Stimulated activated CD4-positive, alpha-beta T cell treated with anti-CD3 and anti-CD28 coated beads, Interleukin-4, amount 100 ng/mL, for 4 hours (primary cell): ENCODE data around the gene PLCE1.

Experiments used
- DNase-seq, 2 experiments: peaks; one replicate each; pipeline ENCODE4 v3.0.0-alpha.2; 2020

The PLCE1 gene

DNA sequence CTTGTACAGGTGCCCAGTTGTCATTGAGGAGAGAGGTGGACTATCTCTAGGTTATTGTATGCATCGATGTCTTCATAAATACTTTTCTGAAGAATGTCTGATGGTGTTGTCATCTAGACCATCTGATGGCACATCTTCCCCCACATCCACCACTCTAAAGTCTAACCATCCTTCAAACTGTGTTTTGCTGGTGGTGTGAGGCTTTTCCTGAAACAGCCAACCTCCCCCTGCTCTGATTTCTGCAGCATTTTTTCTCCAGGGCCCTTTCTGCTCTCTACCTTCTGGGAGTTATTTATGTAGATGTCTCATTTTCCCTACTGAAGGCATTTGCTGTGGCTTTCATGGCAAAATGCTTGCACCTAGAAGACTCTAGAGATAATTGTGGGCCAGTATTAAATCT is 1.5 kb downstream of the PLCE1 start:
- no peak for DNase-seq

DNA sequence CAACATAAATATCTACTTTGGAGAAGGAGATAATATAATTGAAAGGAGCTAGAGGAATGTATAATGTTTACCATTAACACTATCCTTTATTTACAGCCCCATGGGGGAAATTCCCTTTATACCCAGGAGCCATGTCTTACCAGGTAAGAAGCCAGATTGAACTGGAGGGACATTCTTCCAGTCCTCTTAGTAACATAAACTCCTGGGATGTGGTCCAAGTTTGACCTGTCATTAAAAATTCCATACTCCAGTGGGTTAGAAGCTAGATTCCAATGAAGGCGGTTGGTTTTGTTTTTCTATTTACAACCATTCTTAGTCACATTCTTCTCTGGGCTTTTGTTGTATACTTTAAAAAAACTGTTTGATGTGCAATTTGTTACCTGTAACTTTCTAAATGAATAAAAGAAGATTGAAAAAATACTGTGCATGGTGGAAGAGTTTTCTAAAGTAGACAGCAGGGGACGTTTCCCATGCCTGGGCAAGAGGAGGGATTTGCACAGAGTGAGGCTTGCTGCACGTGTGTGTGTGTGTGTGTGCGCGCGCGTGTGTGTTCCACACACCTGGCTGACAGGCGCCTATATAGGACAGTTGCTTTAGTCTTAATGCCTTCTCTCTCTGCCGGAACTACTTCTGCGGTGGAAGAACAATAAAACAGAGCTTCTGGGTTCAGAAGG is 2.0 kb downstream of the PLCE1 start:
- no peak for DNase-seq

DNA sequence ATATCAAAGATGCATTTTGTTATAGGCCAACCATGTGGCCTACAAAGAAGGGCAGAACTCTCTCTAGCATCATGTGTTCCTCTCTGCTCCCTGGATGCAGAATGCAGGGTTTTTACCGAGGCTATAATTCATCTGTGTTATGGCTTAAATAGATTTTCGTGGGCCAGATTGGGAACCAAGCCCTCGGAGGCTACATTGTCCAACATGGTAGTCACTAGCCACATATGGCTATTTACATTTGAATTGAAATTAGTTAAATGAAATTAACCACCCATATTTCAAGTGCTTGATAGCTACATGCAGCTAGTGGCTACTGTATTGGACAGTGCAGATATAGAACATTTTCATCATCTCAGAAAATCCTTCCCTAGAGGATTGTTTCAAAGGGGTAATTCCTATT is 2.8 kb downstream of the PLCE1 start:
- no peak for DNase-seq

DNA sequence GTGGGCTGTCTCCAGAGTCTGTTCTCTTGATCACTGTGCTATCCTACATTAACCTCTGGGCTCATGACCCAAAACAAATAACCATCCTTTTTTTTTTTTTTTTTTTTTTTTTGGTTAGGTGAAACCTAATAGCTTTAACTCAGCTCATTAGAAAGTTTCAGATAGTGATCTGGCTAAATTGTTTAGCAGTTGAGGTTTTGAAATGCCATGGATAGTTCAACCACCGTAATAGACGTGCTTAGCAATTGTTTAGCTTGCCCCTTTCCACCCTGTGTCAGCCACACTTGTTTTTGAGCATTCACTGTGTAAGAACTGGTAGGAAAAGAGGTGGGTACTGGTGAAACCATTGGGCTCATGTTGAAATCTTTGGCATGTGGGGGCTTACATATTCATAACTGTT is 3.8 kb downstream of the PLCE1 start:
- DNase-seq = no peak

DNA sequence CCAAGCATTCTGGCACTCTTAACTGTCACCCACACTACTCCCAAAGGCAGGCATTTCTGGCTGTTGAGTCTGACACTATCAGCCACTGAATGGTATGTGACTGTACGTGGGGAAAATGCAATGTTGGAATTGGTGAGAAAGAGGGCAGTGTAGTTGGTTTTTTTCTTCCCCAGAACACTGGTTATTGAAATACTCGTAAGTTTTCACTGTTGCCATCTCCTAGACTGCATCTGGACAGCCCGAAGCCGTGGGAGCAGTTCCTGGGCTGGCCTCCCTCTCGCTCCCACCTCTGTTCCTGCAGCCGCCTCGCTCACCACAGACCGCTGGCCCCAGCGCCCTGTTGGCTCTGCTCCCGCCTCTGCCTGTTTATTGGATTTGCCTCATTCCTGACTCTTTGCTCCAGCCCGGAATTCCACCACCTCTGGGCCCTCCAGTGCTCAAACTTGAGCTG is 5.7 kb downstream of the PLCE1 start:
- no peak for DNase-seq

DNA sequence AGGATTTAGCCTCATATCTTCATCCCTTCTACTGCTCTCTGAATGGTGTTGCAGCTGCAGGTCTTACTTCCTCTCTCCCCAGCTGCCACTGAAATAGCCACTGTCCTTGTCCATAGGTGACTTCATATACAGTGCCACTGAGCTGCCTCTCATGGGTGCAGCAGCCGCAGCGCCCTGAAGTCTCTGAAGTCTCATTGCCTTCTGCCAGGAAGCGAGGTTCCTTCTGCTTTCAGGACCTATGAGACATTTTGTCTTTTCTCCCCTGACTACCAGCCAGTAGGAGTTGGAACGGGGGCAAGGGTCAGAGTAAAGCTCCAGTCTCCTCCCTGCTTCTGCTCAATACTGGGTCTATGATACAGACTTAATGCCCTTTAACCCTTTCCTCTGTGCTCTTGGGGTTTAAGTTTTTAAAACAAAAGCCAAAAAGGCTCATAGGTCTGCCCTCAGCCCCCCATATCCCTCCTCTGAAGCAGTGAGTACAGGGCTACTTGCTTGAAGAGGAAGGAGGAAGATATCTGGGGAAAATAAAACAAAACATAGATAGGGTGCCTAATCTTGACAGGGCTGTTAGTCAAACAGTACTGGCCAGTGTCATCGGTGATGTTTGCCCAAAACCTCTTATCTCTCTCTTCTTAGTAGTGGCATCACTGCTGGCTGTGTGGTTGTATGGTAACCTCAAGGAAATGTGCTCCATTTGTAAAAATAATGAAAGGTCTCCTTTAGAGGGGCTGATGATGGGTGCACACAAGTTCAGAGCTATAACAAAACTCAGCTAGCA is 7.1 kb downstream of the PLCE1 start:
- DNase-seq = no peak

DNA sequence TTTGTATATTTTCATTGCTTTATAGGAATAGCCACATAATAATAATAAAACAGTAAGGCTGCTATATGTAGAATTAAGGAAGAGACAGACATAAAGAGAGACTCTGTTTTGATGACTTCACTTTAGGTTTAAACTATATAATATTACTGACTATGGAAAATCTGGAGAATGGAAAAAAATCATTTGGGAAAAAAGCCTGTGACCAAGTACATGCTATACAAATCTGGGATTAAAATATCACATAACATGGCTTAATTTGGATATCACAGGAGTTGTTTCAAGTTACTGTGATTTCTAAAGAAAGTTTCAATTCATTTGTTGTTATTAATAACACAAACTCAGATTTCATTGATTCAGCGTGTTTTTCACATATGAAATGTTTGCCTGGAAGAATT is 7.7 kb downstream of the PLCE1 start:
- DNase-seq = no peak

DNA sequence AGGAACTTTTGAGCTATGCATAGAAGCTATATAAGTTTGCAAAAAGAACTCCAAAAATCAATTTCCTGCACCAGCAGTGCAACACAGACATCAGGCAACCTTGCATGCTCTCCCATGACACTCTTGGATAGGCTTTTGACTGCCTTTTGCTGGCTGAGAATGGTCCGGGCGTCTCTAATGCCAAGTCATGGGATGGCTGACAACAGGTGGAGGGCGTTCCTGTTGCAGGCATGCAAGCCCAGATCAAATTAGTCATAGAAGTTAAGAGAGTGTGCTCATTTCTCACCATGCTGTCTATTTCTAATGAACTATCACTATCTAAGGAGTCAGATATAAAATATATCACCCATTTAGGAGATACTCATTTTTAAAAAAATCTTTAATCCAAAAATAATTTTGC is 8.4 kb downstream of the PLCE1 start:
- no peak for DNase-seq

DNA sequence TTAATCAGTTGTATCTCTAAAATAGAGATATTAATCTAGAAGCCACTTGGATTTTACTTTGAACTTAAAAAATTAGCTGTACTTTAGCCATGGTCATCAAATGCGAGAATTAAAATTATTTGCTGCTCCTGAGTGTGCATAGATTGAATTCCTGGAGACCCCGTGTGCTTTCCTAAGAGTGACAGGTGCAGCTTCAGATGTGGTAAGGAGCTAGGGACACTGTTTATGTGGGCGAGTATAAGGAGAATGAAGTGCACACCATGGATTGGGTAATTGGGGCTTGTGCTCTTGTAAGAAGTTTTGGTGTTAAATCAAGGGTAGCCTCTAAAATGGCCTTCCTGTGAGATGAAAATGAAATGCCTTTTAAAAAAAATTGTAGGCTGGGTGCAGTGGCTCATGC is 9.8 kb downstream of the PLCE1 start:
- DNase-seq = no peak

DNA sequence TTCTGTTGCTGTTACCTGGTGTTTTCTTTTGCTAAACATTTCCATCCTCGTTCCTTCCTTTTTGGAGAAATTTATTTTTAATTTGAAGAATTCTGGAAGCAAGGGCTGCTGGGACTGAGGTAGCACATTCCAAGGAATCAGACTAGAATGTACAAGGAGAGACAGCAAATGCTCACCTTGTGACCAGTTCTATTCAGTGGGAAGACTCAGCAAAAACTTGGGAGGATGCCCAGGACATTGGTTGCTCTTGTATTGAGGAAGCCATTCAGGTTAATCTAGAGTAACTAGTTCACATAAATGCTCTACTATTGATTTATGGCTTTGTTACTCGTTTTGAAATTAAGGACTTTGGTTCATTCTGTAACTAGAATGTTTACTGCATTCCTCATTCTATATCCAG is 11.3 kb downstream of the PLCE1 start:
- DNase-seq = no peak

DNA sequence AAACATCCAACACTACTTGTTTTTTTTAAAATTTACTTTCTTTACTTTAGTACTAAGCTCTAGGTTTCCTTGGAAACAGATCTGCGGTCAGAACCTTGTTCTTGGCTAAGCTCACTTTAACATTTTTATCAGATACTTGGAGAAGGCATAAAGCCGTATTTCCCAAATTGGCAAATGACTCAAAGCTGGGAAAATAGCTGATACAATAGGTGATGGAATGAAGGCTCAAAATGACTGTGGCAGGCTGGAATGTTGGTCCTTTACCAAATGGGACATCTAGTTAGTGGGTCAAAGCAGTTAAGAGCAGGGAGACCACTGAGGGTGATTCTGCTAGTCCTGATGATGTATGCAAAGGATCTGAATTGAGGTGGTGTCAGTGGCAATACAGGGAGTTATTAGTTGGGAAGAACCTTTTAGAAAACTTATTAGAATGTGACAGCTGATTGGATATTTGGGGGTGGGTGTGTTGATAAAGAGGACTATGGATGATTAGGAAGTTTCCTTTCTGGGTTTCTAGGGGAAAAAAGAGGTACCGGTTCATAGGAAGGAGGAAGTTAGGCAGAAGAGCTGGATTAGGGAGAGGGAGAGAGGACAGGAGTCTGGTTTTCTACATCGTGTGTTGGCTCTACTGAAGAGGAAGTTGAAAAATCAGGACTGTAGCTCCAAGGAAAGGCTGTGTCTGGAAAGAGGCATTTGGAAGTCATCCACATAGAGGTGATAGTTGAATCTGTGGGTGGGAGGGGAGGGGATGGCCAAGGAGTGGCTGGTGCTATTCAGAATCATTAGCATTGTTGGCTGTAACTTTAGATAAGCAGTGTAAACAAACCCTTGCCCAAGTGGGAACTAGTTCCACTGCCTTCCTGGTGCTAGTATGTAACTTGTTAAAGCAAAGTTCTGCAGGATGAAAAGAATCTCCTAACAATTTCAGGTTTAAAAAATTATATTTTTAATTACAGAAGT is 13.1 kb downstream of the PLCE1 start:
- no peak for DNase-seq

DNA sequence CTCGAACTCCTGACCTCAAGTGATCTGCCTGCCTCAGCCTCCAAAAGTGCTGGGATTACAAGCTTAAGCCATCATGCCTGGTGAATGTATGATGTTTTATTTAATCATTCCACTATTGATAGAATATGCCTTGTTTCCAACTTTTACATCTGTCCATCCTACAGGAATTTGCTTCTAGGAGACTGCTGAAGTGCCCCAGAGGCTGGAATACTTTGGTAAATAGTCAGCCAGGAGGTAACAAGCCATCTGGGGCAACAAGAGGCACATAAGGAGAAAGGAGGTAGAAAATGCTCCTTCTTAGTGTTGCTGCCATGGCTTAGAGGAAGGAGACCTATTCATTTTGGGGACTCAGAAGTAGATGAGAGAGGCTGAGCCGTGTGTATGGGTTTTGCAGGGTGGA is 14.8 kb downstream of the PLCE1 start:
- no peak for DNase-seq

DNA sequence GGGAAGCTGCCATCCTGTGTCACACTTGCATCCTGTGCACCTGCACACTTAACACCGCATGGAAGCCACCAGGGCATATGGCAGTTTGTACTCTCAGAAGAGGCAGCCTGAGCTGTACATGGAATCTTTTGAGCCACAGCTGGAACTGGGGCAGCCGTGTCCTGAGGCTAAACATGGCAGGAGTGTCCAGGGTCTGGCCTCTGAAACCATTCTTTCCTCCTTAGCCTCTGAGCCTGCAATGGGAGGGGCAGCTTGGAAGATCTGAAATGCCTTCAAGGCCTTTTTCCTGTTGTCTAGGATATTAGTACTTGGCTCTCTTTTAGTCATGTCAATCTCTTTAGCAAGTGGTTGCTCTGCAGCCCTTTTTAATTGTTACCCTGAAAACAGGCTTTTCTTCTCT is 16.4 kb downstream of the PLCE1 start:
- DNase-seq = no peak

DNA sequence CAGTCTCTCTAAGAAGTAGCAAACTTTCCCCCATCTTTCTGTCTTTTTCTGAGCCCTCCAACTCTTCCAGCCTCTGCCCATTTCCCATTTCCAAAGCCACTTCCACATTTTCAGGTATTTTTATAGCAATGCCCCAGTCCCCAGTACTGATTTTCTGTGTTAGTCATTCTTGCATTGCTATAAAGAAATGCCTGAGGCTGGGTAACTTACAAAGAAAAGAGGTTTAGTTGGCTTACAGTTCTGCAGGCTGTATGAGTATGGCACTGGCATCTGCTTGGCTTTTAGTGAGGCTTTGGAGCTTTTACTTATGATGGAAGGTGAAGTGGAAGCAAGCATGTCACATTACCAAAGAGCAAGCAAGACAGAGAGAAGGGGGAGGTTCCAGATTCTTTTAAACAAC is 17.2 kb downstream of the PLCE1 start:
- no peak for DNase-seq

DNA sequence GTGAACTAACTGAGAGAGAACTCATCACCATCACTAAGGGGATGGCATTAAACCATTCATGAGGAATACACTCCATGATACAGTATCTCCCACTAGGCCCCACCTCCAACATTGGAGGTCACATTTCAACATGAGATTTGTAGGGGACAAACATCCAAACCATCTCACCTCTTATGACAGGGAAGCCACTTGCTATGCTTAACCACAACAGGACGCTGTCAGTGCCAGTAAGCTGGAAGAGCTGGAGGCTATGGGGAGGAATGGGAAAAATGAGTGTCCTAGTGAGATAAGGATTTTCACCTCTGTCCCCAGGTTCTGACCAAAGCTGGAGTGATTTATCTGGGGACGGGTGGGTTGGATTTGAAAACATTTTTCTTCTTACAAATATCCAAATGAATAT is 17.6 kb downstream of the PLCE1 start:
- DNase-seq = no peak

DNA sequence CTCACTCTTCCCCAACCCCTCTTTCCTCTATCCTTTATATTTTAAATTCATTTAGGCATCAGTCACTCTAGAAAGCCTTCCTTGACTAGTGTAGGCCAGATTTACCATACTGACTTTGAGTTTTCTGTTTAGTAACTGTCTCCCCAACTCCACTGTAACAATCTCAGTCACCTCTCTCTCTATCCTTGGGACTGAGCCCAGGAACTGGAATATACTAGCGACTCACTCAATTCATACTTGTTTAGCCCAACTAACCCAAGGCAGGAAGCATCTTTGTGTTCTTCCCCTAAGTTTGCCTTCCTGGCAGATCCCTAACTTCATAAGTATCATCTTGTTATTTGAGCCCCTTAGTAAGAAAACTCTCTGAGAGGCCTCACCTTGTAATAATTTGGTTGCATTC is 19.1 kb downstream of the PLCE1 start:
- no peak for DNase-seq

DNA sequence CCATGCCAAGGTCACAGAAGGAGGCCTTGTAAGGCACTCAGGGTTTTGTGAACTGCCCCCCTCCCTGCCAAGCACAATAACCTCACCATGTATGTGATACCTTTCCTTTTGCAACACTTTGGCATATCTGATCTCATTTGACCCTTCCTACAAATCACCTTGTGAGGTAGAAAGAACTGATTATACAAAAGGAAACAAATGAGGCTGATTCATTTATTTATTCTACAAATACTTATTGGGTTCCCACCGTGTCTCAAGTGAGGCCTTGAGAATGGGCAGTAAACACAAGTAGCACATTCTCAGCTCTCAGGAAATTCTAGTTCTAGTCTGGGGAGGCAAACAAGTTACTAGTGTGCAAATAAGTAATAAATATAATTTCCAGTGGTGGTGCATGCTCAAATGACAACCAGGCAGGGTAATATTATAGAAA is 19.6 kb downstream of the PLCE1 start:
- DNase-seq = no peak

DNA sequence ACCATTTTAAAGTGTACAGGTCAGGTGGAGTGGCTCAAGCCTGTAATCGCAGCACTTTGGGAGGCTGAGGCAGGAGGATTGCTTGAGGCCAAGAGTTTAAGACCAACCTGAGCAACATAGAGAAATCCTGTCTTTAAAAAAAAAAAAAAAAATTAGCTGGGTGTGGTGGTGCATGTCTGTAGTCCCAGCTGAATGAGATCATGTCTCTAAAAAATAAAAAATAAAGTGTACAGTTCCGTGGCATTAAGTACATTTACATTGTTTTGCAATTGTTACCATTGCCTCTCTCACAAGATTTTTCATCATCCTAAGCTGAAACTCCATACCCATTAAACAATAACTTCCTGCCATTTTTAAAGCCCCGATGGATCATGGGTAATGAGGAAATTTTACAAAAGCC is 20.6 kb downstream of the PLCE1 start:
- no peak for DNase-seq

DNA sequence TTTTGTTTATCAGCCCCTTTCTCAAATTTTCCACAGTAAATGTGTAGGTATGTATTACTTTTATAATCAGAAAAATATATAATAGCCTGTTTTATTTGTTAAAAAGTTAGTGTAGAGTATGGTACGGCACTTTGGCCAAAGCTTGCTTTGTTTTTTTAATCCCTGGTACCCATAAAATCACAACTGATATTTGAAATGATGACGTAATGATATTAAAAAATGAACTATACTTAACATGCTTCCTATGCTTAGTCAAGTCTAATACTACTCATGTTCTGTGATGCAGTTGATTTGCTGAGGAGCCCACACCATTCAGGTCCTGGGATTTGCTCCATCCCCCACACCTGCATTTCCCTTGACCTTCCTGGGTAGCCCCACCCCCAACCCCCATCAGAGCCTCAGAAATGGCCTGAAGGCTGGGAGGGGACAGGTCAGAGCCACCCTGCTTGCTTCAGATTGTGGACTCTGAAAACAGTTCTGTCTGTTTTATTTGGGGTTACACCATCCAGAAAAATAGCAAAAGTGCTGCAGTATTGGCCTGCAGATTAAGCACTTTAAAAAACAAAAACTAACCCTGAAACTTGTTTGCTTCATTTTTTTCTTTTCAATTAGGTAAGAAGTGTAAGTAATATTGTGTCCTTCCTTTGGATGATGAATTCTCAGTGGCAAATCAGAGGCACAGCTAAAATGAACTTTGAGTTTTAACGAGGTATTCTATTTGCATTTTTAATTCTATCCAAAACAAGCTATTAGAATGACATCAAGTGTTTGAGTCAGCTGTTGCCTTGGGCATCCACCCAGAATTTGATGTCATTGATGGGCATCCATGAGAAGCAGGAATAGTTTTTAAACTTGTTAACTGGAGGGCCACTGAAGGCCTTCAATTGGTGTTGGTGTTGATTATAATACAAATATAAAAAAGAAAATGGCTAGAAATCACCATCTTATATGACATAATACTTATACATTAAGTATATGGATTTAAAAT is 23.3 kb downstream of the PLCE1 start:
- no peak for DNase-seq

DNA sequence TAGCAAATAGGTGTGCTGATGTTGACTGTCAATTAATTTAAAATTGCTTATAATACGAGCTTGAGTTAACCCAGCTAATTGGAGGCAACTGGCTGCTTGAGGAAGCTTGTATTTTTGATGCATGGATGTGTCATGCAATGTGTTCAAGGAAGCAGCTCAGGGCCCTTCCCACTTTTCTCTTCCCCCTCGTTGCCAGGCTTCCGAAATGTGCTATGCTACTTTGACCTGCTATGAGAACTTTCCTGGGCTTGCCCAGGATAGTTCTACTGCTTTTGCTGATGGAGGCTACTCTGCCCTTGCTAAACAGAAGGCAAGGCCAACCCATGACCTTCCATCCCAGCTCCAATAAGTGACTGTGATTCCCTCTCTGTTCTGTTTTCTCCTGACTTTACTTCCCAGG is 24.4 kb downstream of the PLCE1 start:
- no peak for DNase-seq

DNA sequence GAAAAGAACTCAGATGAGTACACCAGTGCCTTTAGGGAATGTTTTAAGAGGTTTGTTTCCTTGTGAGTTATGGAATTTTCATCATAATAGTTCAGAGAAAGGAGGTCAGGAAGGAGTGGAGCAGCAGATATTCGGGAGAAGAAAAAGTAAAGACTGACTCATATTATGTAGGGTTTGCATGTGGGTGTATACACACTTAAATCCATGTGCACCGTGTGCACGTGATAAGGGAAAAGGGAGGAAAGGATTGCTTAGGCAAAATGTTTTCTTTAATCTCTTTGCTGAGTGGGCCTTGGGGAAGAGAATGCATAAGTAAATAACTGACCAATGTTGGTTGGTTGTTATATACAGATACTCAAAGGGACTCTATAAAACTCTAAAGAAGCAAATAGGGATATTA is 30.2 kb downstream of the PLCE1 start:
- no peak for DNase-seq

DNA sequence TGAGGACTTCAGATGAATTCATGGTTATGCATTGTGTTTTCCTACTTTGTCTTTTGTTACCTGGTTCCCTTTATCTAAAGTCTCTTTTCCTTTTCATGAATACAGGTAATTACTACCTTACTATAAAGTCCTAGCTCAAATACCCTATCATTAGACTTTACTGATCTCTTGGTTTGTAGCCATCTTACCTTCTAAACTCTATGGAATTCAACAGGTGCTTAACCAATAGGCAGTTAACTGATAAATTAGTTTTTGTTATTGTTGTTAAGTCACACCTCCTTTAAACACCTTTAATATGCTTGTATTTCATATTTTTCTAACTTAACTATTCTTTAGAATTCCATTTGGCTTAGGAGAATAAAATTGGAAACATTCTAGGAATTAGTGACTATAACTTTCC is 30.7 kb downstream of the PLCE1 start:
- no peak for DNase-seq
